Activated T-helper 9 cell treated with anti-CD3 and anti-CD28 coated beads, Interleukin-2, amount 50 U/mL, for 16 hours (primary cell): ENCODE measurements around the gene DRP2.
"Not testable (repeated sequence)": the region's sequence is repeated elsewhere in the genome, so short reads cannot be mapped to it uniquely, and the experiment has no call there.

Source experiments
- DNase-seq: peaks from one replicate; pipeline ENCODE4 v3.0.0-alpha.2; 2020; ENCODE audit warnings: low read depth

The DRP2 gene

DNA sequence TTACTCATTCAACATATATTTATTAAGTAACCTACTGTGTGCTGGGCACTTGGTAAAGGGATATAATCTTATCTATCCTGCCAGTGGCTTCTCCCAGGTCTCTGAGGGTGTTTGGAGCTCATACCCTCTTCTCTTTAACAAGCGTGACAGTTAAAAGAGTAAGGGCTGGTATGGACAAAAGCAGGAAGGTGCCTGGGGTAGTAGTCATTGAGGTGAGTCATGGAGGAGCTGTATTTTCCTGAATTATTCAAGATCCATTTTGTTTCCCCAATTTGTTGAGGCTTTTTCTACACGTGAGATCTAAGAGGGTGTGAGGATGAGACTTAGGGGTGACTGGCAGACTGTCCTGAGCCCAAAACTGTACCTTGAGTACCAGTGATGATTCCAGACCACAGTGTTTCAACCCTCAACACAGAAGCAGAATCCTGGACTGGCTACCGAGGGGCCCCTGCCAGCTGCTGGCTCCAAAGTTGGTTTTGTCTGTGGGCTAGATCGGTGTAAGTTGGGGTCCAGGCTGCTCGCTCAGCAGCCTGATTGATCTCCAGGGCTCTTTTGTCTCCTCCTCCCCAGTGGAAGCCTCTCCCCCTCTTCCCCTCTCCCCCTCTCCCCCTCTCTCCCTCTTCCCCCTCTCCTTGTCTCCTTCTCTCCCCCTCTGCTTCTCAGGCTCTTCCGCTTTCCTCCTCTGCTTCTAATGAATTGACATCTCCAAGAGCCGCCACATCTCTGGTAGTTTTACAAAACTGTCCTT lies at the start of gene DRP2:
TSS of gene DRP2 (plus strand) at position 671 of the 748 bp plus-strand sequence. CDS start 11,862 bp downstream, outside the sequence.
- DNase-seq = no peak

DNA sequence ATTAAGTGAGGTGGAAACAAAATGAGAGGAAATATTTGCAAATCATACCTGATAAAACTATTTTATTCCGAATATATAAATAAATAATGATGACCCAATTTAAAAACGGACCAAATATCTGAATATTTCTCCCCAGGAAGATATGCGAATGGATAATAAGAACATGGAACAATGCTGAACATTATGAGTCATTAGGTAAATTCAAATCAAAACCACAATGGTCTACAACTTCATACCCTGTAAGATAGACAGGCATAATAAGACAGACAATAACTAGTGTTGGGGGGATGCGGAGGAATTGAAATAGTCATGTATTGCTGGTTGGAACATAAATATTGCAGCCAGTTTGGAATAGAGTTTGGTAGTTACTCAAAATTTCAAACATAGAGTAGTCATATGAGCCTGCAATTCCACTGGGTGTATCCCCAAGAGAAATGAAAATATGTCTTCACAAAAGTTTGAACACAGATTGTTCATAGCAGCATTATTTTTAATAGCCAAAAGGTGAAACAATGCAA lies 47.6 kb upstream of the DRP2 start:
- no peak for DNase-seq

DNA sequence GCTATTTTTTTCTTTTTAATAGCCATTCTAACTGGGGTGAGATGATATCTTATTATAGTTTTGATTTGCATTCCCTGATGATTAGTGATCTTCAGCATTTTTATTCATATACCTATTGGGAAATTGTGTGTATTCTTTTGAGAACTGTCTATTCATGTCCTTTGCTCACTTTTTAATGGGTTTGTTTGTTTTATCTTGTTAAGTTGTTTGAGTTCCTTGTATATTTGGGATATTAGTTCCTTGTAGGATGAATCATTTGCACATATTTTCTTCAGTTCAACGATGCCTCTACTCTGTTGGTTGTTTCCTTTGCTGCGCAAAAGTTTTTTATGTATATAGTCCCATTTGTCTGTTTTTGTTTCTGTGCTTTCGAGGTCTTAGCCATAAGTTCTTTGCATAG lies 43.1 kb upstream of the DRP2 start:
- DNase-seq = no peak

GRCh38 chrX:101184876-101185275 lies 34.7 kb upstream of the DRP2 start:
- not testable (repeated sequence) for DNase-seq

DNA sequence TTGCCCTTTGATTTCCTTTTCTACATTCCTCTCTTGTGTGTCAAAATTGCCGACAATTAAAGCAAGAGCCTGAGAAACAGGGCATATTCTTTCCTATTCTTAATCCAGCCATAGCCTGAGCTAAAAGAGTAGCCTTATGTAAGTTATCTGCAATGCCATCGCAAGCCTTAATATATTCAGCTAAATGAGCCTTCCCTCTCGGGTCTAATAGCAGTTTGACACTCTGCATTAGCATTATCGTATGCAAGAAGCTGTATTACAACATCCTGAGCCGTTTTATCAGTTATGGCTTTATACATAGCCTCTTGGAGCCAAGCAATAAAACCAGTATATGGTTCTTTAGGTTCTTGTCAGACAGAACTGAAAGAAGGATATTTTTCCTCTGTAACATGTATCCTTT lies 31.6 kb upstream of the DRP2 start:
- DNase-seq = not testable (repeated sequence)

DNA sequence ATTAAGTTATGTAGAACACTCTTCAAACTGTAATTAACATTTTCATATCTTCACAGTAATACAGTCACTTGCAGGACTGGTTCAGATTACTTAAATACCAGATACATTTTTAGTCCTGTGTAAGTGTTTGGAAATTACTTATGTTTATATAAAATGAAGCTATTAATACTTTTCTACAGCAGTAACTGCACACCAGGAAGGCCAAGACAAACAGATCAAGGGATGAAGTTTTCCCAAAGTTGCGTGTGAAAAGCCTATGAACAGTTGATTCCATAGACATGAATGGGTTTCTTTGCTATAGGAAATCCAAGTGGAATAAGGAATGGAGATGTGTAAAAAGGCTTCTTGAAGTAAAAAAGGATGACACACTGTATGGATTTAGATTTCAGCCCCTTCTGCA lies 28.9 kb upstream of the DRP2 start:
- DNase-seq = no peak

- no peak for DNase-seq
Measured at GRCh38 chrX:101191217-101191750, 28.3 kb upstream of the DRP2 start.

DNA sequence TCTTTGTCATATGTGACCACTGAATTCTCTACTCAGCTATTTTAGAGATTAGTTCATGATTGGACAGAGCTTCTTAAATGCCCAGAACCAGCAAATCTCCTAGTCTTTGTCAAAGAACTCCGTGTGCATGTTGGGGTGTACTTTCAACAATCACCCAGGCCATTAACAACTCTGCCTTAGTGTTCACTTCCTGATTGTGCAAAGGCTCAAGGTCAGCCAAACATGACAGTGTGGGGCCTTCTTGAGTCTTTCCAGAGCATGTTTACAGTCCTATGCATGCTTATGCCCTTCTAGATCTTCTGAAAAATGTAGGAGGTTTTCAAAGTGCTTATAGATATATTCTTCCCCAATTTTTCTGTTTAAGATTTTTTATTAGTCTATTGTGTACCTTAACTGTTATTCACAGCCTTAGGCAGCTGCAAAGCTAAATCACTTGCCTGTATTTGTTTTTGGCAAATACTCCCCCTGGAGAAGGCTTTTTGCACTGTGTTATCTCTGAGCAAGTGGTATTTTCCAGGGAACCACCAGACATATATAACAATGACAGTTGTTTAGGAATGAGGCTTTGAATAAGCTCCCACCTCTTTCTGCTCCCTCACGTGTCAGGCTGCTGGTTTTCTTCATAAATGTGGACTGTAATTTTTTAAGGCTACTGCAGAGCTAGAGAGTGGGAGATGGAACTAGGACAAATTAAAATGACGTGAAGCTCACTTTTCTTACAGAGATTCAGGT lies 24.0 kb upstream of the DRP2 start:
- no peak for DNase-seq

DNA sequence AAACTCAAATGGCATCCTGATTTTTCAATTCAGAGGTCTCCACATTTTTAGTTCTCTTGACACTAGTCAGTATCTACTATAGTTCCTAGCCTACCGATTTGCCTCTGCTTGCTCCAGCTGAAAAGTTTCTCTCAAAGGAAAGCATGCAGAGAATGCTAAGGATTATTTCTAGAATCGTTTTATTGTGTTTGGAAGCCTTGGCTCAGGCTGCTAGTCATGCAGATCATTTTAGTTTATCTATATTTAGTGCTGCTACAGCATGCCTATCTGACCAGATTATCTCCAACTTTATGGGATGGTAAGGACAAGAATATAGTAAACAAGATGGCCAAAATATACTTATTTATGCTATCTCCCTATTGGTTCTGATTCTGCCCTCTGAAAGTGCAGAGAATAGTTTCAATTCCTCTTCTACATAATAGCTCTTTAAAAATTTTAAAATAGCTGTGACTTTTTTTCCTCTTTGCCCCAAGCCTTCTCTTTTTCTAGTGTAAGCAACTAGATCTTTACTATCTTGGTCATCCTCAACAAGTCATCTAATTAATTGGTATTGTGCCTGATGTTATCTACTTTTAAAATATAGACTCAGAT lies 15.7 kb upstream of the DRP2 start:
- DNase-seq = no peak

DNA sequence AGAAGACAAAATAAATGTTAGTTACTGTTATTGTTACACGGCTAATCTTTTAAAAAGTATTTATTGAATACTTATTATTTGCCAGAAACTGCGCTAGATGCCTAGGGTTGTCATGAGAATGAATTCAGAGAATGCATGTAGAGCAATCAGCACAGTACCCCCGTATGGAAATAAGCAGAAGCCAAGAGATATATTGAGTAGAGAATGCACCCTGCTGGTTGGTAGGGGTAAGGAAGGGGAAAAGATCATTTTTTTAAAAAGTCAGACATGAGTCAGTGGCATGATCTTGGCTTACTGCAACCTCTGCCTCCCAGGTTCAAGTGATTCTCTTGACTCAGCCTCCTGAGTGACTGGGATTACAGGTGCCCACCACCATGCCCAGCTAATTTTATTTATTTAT lies 13.1 kb upstream of the DRP2 start:
- no peak for DNase-seq

GRCh38 chrX:101208152-101208905 lies 11.3 kb upstream of the DRP2 start:
- no peak for DNase-seq

GRCh38 chrX:101210630-101211029 lies 9.0 kb upstream of the DRP2 start:
- no peak for DNase-seq

DNA sequence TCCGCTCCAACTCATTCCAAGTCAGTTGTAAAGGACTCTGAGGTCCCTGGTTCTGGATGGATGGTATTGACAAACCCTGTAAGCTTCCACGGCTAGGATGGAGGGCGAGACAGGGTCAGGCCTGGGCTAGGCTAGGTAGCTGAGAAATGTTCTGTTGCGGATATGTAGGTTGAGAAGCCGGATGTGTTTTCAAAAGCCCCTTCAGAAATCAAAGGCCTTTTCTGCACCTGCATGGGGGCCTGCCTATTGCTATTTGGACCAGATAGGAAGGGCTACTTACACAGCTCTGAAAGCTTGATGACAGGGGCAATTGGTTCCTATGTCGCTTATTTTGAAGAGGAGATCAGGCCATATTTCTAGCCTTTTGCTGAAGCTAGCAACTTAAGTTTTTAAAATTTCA lies 1.9 kb upstream of the DRP2 start:
- no peak for DNase-seq

DNA sequence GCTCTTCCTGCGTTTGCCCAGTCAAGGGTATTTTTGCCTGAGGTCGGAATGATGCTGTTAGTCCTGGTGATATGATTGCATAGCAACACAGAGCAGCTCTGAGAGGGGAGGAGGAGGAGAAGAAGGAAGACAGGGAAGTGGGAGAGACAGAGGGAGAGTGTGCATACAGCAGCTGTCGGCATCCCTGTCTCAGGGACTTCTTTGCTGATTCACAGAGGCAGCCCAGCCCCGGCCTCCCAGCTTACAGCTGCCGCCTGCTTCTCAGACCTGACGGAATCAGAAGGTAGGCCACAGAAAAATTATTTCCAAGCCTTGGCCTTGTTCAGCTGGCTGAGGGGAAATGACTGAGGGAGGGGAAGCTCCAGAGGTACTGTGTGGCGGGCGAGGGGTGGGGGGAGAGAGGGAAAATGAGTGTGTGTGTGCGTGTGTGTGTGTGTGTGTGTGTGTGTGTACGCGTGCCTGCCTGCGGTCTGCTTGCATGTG lies 319 bp downstream of the DRP2 start:
- DNase-seq = no peak

- no peak for DNase-seq
Measured at GRCh38 chrX:101220662-101221260, 1.2 kb downstream of the DRP2 start.

GRCh38 chrX:101223226-101223625 lies 3.6 kb downstream of the DRP2 start:
- DNase-seq = no peak

GRCh38 chrX:101229170-101229569 lies 9.6 kb downstream of the DRP2 start:
- no peak for DNase-seq

DNA sequence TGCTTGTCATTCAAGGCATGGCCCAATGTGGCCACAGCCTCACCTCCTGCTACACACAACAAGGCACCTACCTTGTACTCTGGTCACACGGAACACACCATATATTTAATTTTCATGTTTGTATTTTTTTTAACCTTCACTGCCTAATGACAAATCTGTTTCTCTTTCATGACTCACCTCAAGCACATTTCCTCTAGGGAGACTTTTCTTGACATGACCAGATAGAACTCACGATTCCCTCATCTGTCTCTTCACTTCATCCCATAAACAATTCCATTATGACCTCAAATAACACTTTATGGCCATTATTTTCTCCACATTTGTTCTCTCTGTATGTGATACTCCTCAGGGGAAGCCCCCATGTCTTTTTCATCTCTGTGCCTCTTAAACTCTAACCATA lies 11.1 kb downstream of the DRP2 start:
- no peak for DNase-seq

DNA sequence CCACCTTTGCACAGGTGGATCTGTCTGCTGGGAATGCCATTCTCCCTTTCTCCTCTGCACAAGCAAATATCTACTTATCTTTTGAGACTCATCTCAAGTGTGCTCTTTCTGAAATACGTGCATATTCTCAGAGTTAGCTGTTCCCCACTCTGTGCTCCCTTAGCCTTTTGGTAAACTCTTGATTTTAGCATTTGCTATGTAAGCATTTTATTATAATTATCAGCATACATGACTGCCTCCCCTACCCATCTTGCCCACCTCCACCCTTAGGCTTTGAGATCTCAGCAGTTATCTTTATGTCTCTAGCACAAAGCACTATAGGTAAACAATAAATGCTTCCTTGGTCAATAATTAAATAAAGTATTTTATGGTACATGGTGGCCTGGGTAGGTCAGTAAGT lies 11.5 kb downstream of the DRP2 start:
- DNase-seq = no peak

DNA sequence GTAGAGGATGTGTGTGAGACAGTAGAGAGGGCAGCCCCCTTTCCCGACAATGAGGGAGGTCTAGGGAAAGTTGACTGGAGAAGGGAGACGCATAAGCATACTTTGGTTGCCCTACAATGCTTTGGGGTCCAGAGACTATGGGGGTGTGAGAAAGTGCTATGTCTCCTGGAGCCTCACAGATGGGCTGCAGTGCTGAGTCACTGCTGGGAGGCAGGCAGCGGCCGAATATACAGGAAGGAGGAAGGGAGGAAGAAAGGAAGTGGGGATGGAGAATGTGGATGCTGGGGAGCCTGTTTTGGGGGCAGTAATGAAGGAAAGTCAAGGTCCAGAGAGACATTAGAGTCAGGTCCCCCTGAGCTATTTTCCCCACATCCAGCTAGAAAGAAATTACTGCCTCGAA lies 12.7 kb downstream of the DRP2 start:
- no peak for DNase-seq

- no peak for DNase-seq
Measured at GRCh38 chrX:101237041-101237440, 17.5 kb downstream of the DRP2 start.
